Activated CD8-positive, alpha-beta memory T cell treated with anti-CD3 and anti-CD28 coated beads for 1 hour (primary cell): ENCODE measurements around the gene DAPP1.

Experiments
- DNase-seq, 2 donors: peaks; one replicate each; pipeline ENCODE4 v3.0.0-alpha.2; 2020; ENCODE audit warnings: low read depth in 1 of 2; ENCODE audit errors: extremely low read depth in 1 of 2

The DAPP1 gene

DNA sequence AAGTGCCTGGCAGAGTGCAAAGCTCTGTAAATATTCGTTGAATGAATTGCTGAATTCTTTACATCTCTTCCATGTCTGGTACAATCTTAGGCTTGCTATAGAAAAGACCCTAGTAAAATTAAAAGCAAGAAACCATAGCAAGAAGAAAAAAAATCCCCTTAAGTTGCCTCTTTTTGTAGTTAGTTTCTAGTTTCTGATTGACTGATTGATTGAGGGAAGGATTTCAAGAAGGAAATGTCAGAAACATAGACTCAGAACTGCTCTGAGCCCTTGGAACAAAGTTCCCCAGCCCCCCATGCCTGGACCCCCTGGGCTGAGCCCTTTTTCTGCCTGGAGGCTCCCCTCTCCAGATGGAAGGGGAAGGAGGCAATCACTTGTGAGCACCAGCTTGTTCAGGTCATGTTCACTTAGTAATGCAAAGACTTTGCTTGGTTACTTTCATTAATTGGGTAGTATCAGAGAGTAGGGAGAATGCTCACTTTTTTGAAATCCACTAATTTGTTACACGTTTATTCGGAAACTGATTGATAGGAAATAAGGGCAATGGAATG, 35.6 kb downstream of the DAPP1 start:
- no peak for DNase-seq

DNA sequence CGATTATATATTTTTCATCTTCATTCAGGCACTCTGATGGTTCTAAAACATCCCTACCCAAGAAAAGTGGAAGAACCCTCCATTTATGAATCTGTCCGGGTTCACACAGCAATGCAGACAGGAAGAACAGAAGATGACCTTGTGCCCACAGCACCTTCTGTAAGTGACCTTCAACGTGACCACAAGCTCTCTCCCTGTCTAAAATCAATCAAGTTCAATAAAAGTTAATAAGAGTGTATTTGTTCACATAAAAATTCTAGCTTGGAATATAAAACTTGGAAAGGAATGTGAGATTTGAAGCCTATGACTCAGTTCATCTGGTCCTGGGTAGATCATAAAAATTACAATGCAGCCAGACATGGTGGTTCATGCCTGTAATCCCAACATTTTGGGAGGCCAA, 36.6 kb downstream of the DAPP1 start:
- DNase-seq: no peak

DNA sequence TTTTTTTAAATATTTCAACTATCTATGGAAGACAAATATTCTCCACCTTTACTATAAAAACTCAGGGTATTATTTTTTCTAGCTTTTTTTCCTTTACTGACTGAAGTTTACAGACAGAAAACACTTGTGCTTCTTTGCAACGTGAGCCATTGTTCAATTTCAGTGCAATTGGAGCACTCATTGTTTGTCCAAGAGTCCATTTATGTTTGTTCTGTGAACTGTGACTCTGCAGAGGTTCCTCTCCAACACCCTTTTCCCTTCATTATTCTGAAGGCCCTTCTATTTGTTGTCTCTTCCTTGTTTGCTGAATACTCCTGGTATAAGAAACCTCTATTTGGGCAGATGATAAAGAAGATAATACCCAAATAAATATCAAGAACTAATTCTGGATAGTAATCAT, 37.4 kb downstream of the DAPP1 start:
- no peak for DNase-seq

DNA sequence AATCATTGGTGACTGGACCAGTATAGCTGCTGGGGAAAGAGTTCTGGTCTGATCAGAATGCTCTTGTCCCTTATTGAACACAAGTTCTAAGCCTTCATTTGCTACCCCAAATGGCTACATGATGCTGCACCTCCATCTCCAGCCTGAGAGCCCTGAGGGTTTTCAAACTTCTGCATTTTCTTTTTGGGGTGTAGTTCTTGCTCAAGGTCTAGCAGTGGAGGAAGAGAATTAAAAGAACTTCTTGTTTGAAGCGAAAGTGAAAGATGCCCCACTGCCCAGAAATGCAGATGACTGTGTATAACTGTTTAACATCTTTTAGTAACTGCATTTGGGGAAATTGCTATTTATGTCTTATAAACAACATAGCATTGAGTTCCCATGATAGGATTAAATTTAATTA, 39.1 kb downstream of the DAPP1 start:
- DNase-seq: no peak

DNA sequence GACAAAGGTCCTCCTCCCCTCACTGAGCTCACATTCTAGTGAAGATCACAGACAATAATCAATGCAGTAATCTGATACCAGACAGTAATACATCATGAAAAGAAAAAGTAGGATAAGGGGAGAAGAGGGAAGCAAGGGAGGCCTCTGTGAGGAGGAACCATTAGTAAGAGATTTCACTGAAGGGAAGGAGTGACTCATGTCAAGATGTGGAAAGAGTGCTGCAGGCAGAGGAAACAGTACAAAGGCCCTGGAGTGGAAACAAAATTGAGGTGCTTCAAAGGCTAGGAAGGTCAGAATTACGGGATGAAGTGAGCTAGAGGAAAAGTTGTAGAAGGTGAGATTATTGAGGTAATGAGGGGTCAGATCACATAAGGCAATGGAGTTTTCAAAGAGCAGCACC, 39.5 kb downstream of the DAPP1 start:
- DNase-seq: no peak

DNA sequence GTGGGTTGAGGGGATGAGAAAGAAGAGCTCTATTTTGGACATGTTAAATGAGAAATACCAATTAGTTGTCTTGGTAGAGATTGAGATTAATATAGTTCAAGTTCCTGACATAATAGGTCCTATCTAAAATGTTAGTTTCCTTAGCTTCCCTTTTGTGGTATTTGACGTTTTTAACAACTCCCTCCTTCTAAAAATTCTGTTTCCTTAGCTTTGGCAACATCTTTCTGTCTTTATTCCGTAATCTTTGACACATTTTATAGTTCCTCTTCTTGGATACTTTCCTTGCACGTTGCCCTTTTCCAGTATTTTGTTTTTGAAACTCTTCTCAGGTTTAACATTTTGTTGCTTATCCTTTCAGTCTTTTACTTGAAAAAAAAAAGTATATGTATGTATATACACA, 40.7 kb downstream of the DAPP1 start:
- no peak for DNase-seq

DNA sequence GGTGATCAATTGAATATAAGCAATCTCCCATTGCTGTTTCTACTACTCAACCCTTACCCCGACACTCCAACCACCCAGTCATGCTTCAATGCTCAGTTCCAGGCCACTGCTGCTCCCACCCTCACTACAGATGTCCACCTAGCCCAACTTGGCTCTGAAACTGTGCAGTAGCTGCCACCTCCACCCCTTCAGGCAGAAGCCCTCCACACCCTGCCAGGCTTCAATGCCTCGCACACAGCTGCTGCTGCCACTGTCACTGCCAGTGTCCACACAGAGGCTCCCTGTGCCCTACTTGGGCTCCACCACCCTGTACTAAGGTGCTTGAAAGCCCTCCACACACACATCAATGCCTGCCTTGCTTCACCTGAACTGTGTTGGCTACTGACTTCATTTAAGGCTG, 43.0 kb downstream of the DAPP1 start:
- no peak for DNase-seq

DNA sequence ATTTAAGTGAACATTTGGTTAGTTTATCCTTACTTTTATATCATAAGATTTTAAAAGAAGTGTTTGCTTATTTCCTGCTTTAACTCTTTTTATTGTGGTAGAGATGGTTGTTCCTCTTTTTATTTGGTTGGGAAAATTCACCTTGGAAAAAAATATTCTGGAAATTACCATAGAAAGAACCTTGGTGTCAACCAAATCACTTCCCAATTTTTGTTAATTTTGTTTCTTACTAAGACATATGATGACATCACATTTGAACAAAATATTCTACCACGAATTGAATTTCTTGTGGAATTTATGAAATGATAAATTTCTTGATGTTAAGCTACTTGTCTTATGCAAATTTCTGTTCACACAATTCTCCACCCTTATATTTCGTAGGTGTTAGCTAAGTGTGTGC, 43.9 kb downstream of the DAPP1 start:
- DNase-seq: no peak

DNA sequence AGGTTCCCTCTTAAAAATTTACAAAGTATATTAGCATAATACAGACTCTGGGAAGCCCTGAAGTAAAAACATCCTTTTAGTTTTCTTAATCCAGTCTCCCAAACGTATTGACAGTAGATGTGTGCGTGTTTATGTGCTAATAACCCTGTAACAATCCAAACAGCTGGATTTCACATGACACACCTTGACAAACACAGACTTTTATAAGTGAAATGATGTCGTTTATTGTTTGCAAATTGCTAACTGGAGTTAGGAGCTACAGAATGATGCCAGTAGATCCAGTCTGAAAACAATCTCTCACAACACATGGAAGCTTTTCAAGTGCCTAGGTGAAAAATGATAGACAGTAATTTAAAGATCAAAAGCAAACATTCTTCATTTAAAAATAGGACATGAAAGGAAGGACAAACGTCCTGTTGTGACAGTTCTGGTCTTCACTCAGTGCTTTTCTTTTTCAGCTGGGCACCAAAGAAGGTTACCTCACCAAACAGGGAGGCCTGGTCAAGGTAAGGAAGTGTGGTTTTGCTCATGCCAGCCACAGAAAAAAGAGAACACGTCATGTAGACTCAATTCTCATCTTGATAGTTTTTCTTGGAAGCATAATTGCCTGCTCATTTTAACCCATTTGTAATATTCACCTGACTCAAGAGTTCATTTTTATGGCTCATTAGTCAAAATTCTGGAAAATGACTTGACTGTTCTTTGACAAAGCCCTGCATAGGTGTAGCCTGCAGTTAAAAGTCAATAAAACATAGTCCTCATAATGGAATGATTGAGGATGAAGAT, 44.7 kb downstream of the DAPP1 start:
- no peak for DNase-seq

DNA sequence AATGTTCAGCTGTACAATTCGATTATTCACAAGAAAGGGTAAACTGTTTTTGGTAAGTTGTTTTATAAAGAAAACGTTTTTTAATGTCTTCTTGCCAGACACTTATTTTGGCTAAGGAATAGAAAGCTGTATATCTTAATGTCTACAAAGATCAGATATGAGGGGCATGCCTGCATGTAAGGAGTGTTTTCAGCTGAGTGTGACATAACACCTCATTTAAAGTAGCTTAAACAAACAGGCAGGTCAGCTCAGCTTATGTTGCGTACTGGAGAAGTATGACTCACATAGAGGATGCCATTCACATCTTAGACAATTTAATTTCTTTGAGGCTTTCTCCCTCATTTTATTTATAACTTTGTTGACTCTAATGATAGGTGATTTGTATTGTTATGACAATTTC, 47.2 kb downstream of the DAPP1 start:
- DNase-seq: no peak

DNA sequence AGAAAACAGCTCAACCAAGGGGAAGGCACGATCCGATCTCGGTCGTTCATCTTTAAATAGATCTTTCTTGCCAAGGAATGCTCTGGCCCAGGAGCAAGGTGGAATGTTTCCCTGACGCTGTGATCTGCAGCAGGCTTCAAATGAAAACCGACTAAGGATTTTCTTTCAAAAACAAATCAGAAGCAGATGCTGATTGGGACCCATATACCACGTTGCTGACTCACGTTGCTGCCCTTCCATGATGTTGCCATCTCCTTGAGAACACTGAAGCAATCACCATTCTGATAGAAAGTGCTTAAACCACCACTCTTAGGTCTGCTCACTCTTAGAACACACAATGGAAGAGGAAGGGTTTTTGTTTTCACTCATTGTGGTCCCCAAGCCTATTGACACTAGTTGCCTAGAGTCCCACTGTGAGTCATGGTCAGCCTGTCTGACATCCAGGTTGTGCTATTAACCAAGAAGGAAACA, 51.5 kb downstream of the DAPP1 start:
- DNase-seq: no peak

DNA sequence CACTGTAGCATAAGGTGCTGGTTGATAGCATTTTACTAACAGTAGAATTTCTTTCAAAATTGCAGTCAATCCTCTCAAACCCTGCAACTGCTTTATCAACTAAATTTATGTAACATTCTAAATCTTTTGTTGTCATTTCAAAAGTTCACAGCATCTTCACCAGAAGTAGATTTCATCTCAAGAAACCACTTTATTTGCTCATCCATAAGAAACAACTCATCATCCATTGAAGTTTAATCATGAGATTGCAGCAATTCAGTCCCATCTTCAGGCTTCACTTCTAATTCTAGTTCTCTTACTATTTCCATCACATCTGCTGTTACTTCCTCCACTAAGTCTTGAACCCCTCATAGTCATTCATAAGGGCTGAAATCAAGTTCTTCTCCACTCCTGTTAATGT, 55.9 kb downstream of the DAPP1 start:
- no peak for DNase-seq

DNA sequence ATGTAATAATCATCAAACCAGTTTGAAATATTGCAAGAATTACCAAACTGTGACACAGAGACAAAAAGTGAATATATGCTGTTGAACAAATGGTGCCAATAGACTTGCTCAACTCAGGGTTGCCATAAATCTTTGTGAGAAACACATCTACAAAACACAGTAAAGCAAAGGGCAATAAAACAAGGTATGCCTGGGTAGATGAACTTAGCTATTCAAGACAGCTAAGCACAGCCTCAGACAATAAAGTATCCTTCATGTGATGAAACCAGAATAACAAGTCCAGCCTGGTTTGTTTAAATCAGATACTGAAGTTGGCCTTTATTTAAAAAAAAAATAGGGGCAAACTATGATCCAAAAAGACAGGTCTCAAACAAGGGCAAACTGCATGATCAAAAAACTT, 58.4 kb downstream of the DAPP1 start:
- no peak for DNase-seq

DNA sequence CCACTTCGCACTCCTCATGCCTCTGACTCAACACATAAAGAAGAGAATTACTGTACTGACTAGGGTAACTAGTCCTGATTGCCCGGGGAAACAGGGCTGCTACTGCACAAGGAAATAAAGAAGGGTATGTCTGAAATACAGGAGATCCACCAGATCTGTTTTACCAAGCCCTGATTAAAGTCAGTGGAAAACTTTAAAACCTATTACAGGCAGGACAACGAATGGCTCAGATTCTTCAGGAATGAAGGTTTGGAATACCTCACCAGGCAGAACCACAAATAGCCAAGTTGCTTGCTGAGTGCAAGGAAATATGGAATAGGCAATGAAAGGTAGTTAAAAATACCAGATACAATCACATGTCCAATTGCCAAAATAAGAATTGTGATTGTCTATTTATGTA, 60.3 kb downstream of the DAPP1 start:
- no peak for DNase-seq

DNA sequence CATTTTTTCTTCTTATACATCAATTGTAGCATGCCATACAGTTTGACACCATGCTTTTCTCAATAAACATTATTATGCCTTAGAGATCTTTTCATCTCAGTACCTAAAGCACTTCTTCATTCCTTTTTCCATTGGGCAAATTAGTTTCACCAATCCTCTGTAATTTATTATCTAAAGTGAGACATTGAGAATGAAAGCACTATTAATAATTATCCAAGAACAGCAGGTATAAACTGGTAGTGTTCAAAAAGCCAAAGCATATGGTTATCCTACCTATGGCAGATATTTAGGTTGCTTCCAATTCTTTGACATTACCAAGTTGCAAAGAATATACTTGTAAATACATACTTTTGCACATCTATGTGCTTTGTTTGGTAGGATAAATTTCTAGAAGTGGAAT, 62.0 kb downstream of the DAPP1 start:
- DNase-seq: no peak

DNA sequence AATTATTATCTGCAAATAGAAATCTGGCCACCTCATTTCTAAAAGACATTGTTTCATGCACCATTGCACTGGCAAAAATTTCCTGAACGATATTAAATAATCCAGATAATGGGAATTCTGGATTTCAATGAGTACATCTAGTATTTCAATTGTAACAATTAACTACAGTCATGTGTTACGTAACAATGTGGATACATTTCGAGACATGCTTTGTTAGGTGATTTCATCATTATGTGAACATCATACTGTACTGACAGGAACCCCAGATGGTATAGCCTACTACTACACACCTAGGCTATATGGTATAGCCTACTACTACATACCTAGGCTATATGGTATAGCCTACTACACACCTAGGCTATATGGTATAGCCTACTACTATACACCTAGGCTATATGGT, 62.8 kb downstream of the DAPP1 start:
- no peak for DNase-seq

DNA sequence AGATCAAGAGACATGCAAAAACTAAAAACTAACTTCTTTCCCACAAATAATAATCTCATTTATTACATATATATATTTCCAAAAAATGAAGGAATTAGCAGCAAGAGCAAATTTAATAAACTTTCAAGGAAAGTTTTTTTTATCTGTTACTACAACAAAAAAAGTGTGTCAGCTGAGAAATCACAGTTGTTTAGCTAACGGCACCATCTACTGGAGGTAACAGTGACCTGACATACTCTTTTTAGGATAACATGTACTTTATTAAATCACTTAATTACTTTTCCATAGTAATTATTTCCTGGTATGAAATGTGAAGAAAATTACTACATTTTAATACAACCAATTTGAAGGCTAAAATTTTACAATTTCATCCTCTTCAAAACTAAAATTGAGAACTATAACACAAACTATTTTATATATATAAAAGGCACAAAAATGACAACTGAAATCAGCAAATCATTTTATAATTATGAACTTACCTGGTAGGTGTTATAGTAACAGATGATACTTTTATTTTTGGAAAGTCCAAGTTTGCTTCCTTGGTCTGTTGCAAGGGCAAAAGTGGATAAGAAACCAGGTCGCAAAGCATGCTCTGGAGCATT, 68.5 kb downstream of the DAPP1 start:
- DNase-seq: no peak

DNA sequence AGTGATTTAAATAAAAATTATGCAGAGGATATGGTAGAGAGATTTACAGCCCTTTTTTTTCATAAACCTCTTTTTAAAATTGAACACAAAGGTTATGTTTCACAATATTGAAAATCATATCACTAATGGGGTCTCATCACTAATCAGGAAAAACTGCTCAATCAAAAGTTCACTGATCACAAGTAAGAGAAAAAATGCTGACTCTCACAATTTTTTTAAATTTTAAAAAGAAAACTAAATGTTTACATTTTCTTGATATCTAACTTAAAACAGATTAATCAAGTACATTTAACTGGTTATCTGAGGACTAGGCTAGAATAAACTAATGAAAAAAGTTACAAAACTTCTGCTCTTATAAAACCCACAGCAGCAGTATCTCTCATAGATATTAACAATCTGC, 69.1 kb downstream of the DAPP1 start:
- DNase-seq: no peak

DNA sequence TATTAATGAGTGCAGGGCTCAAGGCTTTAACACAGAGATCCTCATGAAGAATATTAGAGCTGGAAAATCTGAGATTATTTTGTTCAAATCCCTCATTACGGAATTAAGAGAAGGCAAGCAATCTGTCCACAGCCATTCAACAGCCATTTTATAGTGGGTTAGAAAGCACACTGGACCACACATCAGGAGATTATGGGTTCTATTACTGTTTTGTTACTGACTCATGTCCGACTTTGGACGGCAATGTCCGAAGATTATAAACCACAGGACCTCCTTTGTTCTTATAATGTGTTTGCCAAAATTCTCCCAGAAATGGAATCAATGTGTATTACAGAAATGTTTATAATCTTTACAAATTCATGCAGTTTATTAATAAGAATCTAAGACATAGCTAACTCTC, 69.5 kb downstream of the DAPP1 start:
- DNase-seq: no peak

DNA sequence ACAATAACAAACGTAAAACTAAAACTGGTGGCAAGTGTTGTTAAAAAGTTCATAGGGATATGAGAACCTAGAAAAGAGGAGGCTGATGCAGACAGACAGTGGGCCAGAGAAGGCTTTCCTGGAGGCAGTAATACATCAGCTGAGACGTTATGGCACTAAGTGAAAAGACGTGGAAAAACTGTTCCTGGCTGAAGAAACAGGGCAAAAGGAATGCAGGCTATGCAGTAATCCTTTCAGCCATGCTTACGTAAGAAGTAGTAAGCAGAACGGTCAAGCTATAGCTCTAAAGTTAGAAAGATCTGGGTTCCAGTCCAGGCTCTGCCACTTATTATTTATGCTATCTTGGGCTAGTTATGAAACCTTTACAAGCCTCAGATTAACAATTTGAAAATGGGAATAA, 71.2 kb downstream of the DAPP1 start:
- no peak for DNase-seq

DNA sequence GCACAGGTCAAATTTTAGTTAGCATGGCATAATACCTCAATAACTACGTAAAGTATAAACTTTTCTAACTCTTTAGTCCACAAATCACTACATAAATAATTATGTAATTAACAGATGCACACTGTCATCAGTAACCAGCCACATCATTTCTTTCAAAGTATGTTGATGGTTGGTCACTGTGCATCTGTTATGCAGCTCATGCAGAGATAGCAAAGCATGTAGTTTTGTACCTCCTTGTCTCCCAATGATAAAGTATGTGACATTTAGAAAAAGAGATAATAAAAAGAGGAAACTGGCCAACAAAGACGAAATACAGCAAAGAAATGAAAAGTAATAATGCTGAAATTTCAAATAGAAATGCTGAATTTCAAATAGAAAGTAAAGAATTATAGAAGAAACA, 74.7 kb downstream of the DAPP1 start:
- no peak for DNase-seq

DNA sequence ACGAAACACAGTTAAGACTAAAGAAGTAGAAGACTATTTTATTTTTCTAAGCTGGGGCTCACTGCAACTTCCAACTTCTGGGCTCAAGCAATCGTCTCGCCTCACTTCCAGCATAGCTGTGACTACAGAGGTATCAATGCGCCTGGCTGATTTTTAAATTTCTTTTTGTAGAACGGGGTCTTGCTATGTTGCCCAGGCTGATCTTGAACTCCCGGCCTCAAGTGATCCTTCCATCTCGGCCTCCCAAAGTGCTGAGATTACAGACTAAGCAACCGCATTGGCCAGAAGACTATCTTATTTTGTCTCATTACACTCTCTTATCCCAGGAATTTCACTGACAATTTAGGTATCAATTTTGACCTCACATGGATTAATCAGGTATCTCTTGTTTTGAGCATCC, 76.4 kb downstream of the DAPP1 start:
- DNase-seq: no peak

DNA sequence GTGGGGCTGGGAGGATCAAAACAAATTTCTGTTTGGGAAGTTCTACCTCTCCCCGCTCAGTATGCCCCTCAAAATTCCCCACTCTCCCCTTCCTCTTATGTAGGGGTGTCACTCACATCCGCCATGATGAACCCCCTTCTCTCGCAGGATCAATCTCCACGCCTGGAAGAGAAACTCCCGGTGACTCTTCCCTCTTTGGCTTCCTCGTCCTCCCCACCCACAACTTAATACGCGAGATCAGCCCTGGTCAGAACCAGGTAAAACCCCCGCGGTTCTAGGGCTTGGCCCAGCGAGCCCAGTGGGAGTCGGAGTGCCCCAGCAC, 77.2 kb downstream of the DAPP1 start:
- DNase-seq: no peak
